NCI-H226 (cell line): Measurements from ENCODE around the gene XKR8.

Experiments used
- DNase-seq: peaks from one replicate; pipeline ENCODE4 v3.0.0-alpha.2; 2015

The XKR8 gene

GRCh38 chr1:27956761-27957160 lies 3.0 kb upstream of the XKR8 start:
- no peak for DNase-seq

- no peak for DNase-seq
Measured at GRCh38 chr1:27957655-27958054, 2.1 kb upstream of the XKR8 start.

DNA sequence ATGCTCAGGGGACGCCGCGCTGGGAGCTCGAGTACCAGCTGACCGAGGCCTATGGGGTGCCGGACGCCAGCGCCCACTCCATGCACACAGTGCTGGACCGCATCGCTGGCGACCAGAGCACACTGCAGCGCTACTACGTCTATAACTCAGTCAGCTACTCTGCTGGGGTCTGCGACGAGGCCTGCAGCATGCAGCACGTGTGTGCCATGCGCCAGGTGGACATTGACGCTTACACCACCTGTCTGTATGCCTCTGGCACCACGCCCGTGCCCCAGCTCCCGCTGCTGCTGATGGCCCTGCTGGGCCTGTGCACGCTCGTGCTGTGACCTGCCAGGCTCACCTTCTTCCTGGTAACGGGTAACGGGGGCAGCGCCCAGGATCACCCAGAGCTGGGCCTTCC lies 1.3 kb upstream of the XKR8 start:
- DNase-seq: no peak

GRCh38 chr1:27960762-27961645 lies 1.2 kb downstream of the XKR8 start:
- DNase-seq: no peak

DNA sequence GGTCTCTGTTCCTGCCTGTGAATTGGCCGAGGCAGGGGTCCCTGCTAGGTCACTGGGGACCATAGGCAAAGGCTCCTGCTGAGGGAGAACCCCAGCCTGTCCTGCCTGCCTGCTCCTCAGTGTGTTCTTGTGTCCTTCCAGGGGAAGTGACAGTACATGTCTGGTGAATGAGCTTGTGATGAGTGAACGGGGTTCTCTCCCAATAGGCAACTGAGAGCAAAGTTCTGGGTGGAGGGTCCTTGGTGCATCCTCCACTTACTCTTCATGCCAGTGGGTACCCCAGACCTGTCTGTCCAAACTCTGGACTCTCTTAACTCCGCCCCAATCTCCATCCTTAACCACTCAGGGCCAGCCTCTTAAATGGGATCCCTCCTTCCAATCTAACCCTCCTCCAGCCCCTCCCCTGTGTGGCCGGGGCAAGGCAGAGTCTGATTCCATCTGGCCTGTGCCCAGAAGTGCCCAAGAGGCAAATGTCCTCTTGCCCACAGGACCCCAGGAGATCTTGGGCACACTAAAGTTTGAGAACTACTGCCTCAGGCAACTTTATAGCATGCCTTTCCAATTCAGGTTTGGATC lies 2.0 kb downstream of the XKR8 start:
- DNase-seq: no peak

DNA sequence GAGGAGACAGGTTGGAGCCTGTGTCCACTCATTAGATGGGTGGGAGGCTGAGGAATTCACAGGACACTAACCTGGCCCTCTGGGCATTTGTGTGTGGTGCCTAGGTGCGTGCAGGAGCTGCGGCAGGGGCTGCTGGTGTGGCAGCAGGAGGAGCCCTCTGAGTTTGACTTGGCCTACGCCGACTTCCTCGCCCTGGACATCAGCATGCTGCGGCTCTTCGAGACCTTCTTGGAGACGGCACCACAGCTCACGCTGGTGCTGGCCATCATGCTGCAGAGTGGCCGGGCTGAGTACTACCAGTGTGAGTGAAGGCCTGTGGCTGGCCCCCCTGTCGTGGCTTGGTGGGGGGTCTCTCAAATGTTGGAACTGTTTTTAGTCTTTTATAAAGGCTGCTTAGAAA lies 3.6 kb downstream of the XKR8 start:
- DNase-seq: no peak

DNA sequence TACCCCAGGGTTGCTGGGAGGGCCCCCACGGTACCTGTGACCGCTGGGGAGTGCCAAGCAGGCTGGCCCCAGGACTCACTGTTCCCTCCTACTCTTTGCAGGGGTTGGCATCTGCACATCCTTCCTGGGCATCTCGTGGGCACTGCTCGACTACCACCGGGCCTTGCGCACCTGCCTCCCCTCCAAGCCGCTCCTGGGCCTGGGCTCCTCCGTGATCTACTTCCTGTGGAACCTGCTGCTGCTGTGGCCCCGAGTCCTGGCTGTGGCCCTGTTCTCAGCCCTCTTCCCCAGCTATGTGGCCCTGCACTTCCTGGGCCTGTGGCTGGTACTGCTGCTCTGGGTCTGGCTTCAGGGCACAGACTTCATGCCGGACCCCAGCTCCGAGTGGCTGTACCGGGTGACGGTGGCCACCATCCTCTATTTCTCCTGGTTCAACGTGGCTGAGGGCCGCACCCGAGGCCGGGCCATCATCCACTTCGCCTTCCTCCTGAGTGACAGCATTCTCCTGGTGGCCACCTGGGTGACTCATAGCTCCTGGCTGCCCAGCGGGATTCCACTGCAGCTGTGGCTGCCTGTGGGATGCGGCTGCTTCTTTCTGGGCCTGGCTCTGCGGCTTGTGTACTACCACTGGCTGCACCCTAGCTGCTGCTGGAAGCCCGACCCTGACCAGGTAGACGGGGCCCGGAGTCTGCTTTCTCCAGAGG lies 6.8 kb downstream of the XKR8 start:
- DNase-seq: no peak

- DNase-seq: no peak
Measured at GRCh38 chr1:27967106-27967883, 7.5 kb downstream of the XKR8 start.

DNA sequence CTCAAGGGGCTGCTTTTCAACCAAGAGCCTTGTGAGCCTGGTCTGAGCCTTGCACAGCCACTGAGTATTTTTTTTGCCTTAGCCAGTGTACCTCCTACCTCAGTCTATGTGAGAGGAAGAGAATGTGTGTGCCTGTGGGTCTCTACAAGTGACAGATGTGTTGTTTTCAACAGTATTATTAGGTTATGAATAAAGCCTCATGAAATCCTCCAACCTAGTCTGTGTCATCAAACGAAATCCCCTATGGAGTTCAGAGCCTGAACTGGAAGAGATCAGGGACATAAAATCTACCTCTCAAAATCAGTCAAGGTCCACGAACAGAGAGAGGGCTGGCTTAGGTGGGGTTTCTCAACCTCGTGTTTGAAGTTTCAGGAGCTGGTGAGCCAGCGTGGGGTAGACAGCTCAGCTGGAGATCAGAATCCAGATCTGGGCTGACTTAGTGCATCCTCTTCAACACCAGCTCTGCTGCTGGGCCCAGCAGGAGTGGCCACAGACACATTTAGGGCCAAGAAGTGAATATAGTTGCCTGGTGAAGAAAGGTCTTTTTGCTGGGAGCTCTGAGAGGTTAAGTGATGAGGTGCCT lies 8.2 kb downstream of the XKR8 start:
- DNase-seq: no peak

GRCh38 chr1:27968692-27969091 lies 8.9 kb downstream of the XKR8 start:
- no peak for DNase-seq

DNA sequence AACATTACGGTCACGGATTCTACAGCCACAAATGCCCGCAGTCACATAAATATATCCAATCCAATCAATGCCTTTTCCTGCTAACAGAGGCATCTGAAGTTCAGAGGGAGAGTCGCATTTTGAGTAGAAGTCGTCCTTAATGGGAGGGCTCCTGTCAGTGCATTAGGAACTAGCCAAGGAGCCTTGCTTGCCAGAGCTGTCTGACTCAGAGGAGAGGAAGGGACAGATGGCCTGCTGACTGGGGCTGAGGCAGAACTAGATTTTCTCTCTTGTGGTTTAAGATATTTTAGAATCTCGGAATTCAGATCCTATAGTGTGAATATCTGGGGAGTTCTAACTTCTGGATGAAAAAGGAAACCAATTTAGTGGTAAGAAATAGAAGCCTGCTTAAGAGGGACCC lies 10.6 kb downstream of the XKR8 start:
- no peak for DNase-seq

- no peak for DNase-seq
Measured at GRCh38 chr1:27971674-27972073, 11.9 kb downstream of the XKR8 start.

DNA sequence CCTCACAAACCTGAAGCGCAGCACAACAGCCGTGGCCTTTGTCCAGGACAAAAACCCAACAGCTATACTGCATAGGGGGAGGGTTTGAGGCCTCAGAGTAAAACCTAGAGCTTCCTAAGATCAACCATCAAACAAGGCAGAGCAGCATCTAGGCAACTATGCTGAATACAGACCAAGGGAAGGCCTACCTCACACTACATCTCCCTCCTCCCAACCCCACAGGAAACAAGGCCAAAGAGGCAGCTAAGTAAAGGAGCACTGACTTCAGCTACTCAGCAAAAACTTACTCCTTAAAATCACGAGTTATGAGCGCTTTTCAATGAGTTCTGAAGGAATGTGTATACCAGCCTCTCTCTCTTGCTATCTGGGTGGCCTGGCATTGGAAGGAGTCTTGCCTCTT lies 12.4 kb downstream of the XKR8 start:
- no peak for DNase-seq

GRCh38 chr1:27973771-27974416 lies 14.1 kb downstream of the XKR8 start:
- no peak for DNase-seq

GRCh38 chr1:27974417-27974781 lies 14.6 kb downstream of the XKR8 start:
- DNase-seq: no peak

- no peak for DNase-seq
Measured at GRCh38 chr1:27979151-27979858, 19.5 kb downstream of the XKR8 start.

DNA sequence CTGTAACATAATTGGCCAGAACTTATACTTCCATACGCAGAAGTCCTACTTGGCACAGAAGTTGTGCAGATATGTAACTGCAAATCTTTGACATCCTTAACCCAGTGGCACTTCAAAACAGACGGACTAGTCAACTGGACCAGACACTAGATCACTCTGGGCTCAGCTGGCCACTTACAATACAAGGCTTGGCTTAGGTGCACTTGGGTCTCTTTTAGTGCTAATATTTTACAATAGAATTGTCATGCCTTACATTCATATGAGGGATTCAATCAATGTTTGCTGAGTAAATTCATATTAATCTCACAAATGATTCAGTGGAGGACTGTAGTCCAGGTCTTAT lies 20.1 kb downstream of the XKR8 start:
- no peak for DNase-seq

- DNase-seq: no peak
Measured at GRCh38 chr1:27980216-27980845, 20.6 kb downstream of the XKR8 start.

DNA sequence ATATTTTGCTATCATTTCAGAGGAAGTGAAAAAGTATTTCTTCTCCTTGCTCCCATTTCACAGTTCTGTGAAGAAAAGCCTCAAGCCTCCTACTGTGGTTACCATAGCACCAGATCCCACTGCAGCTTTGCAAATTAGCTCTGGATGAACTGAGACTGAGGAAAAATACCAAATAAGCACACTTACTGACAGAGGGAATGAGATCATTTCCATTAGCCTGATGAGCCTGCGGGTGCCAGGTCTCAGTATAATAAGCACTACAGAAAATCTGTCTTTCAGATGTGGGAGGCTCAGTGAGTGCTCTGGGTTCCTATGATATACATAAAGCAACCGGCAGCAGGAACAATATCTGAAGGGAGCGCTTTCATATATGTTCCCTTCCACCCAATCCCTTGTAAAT lies 21.4 kb downstream of the XKR8 start:
- DNase-seq: no peak

- peak; percentile 52 for DNase-seq
Measured at GRCh38 chr1:27990920-27991537, 31.3 kb downstream of the XKR8 start.

- no peak for DNase-seq
Measured at GRCh38 chr1:27992276-27992675, 32.5 kb downstream of the XKR8 start.
